Lung (tissue), 12 donors: ENCODE results near the gene ERBB4. TPM values are rescaled to one million over a fixed set of nuclear protein-coding genes. Genes with fewer than 3 reads are reported as not detected.

Experiments
- ATAC-seq: fragments of 200-7000 bp; cut with Tn5 transposase; one replicate; pipeline ENCODE4 v1.9.1; 2020; ENCODE audit warnings: moderate number of reproducible peaks; ENCODE audit not compliant: insufficient read depth, low FRiP score
- DNase-seq, 3 donors: peaks; one replicate each; pipeline ENCODE4 v3.0.0-alpha.2; 2013 to 2017
- H3K27ac ChIP-seq, 2 donors: one replicate each; pipeline ENCODE4 v1.5.1; 2013; ENCODE audit warnings: mild to moderate bottlenecking in 2 of 2, moderate library complexity in 2 of 2, control low read depth in 1 of 2, inconsistent platforms in 1 of 2, low read depth in 1 of 2, low read length in 1 of 2
- H3K27me3 ChIP-seq, 3 donors: one replicate each; pipeline ENCODE4 v1.5.1; 2013; ENCODE audit warnings: low read length in 2 of 3; ENCODE audit not compliant: control insufficient read depth in 3 of 3, insufficient read depth in 3 of 3
- H3K36me3 ChIP-seq, 4 donors: one replicate each; pipeline ENCODE4 v1.5.1; 2013; ENCODE audit warnings: low read length in 4 of 4, mild to moderate bottlenecking in 1 of 4, moderate library complexity in 1 of 4; ENCODE audit not compliant: control insufficient read depth in 4 of 4, insufficient read depth in 4 of 4
- H3K4me1 ChIP-seq, 5 donors: one replicate each; pipeline ENCODE4 v1.5.1; 2013; ENCODE audit warnings: low read length in 5 of 5, mild to moderate bottlenecking in 2 of 5, moderate library complexity in 1 of 5; ENCODE audit not compliant: control insufficient read depth in 5 of 5, insufficient read depth in 5 of 5
- H3K4me3 ChIP-seq: one replicate; pipeline ENCODE4 v1.5.1; 2013; ENCODE audit warnings: mild to moderate bottlenecking, control low read depth, moderate library complexity
- H3K9ac ChIP-seq, 2 donors: one replicate each; pipeline ENCODE4 v1.5.1; 2013; ENCODE audit warnings: low read length in 2 of 2, control low read depth in 1 of 2; ENCODE audit not compliant: insufficient read depth in 1 of 2
- H3K9me3 ChIP-seq, 4 donors: one replicate each; pipeline ENCODE4 v1.5.1; 2013; ENCODE audit warnings: low read length in 3 of 4, mild to moderate bottlenecking in 1 of 4, moderate library complexity in 1 of 4; ENCODE audit not compliant: control insufficient read depth in 4 of 4, insufficient read depth in 3 of 4
- WGBS, 2 donors: extraction: QIAGEN DNeasy Blood & Tissue Kit; methylation state at CpG; one replicate each; pipeline ENCODE4 v1.1.7; 2013; 5-methylcytosine and 5-hydroxymethylcytosine counted together
- polyA plus RNA-seq, 2 donors: library from polyadenylated mRNA; stranded (reverse); fragments of 200-250 nt; gene quantifications; one replicate each; pipeline ENCODE4 v1.2.1, GENCODE V29; 2013
- total RNA-seq, 2 donors: library from RNA; depleted of rRNA in 1 of 2; stranded (reverse); fragments of >200 nt in 1 of 2; gene quantifications; one replicate each; pipeline ENCODE4 v1.2.1, GENCODE V29; 2014 to 2021
- TF ChIP-seq, protein P1 (sequence below): IDR thresholded peaks from 2 replicates; pipeline ENCODE4 v1.5.1; 2012; ENCODE audit warnings: mild to moderate bottlenecking; ENCODE audit errors: control extremely low read depth, extremely low read depth
- donor health status: control.
- donor health status: control.
- donor health status: Bipolar disorder and iron deficiency.
- donor health status: healthy.
- donor health status: DM: yes; HTN: yes; CAD: no.

ERBB4 gene
- total and polyA plus RNA-seq, 4 donors, result 0.41 to 16.8 (median 5.3) TPM

- DNase-seq (no peak), ATAC-seq (no peak)
- Histone ChIP-seq H3K9me3 (no peaks in the 10 kb centered on the region), H3K4me3 (no peak overlapping the region), H3K4me1 (no peaks in the 10 kb centered on the region), H3K27me3 (no peaks in the 10 kb centered on the region), H3K27ac (no peak overlapping the region), H3K36me3 (no peaks in the 10 kb centered on the region), H3K9ac (no peak overlapping the region)
- TF ChIP-seq, protein P1, sequence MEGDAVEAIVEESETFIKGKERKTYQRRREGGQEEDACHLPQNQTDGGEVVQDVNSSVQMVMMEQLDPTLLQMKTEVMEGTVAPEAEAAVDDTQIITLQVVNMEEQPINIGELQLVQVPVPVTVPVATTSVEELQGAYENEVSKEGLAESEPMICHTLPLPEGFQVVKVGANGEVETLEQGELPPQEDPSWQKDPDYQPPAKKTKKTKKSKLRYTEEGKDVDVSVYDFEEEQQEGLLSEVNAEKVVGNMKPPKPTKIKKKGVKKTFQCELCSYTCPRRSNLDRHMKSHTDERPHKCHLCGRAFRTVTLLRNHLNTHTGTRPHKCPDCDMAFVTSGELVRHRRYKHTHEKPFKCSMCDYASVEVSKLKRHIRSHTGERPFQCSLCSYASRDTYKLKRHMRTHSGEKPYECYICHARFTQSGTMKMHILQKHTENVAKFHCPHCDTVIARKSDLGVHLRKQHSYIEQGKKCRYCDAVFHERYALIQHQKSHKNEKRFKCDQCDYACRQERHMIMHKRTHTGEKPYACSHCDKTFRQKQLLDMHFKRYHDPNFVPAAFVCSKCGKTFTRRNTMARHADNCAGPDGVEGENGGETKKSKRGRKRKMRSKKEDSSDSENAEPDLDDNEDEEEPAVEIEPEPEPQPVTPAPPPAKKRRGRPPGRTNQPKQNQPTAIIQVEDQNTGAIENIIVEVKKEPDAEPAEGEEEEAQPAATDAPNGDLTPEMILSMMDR, result no peak
Measured at GRCh38 chr2:212547716-212548454, 9.3 kb upstream of the ERBB4 start.

GRCh38 chr2:212546669-212547068 lies 8.1 kb upstream of the ERBB4 start:
- no peaks in the 10 kb centered on the region for H3K4me1 ChIP-seq
- no peak overlapping the region for H3K4me3 ChIP-seq
- DNase-seq (no peak), ATAC-seq (no peak)
- no peak overlapping the region for H3K27ac ChIP-seq
- TF ChIP-seq, protein P1, result no peak
- 81 to 92% methylated on average over 1 of the region's 1 CpG for WGBS, 2 donors
- no peak overlapping the region for H3K9ac ChIP-seq
- H3K36me3 ChIP-seq, result no peaks in the 10 kb centered on the region
- H3K9me3 ChIP-seq, result no peaks in the 10 kb centered on the region
- H3K27me3 ChIP-seq, result peaks cover 0 to 4% (median 0%) of the 10 kb centered on the region in 3 donors

GRCh38 chr2:212540341-212540740 lies 1.7 kb upstream of the ERBB4 start:
- DNase-seq, result no peak

More at GRCh38 chr2:212540341-212540740, 1.7 kb upstream of the ERBB4 start:
- no peak for ATAC-seq
- H3K27me3 ChIP-seq, result peaks cover 0 to 37% (median 19%) of the 10 kb centered on the region in 3 donors
- H3K27ac ChIP-seq, result no peak overlapping the region
- H3K9me3 ChIP-seq, result no peaks in the 10 kb centered on the region
- no peak overlapping the region for H3K9ac ChIP-seq
- 67 to 89% methylated on average over 4 of the region's 4 CpGs for WGBS, 2 donors
- TF ChIP-seq, protein P1, result no peak
- H3K4me1 ChIP-seq, result peaks cover 0 to 24% (median 0%) of the 10 kb centered on the region in 5 donors
- no peak overlapping the region for H3K4me3 ChIP-seq
- no peaks in the 10 kb centered on the region for H3K36me3 ChIP-seq
